Left ventricle myocardium inferior (tissue), 1 donor: ENCODE results near the gene CCL8. TPM values are rescaled to one million over a fixed set of nuclear protein-coding genes. Genes with fewer than 3 reads are reported as not detected.

Experiments used
- DNase-seq: peaks from one replicate; pipeline ENCODE4 v3.0.0-alpha.2; 2020
- H3K27ac ChIP-seq: fragments of 200-600 bp; replicated peaks from 2 replicates; pipeline ENCODE4 v1.8.0; 2021
- H3K27me3 ChIP-seq: fragments of 200-600 bp; 2 replicates; pipeline ENCODE4 v1.8.0; 2021; ENCODE audit warnings: low read depth
- H3K36me3 ChIP-seq: fragments of 200-600 bp; 2 replicates; pipeline ENCODE4 v1.8.0; 2021
- H3K4me1 ChIP-seq: fragments of 200-600 bp; 2 replicates; pipeline ENCODE4 v1.8.0; 2021
- H3K4me3 ChIP-seq: fragments of 200-600 bp; 2 replicates; pipeline ENCODE4 v1.8.0; 2021; ENCODE audit warnings: mild to moderate bottlenecking, moderate library complexity
- H3K9me3 ChIP-seq: fragments of 200-600 bp; replicated peaks from 2 replicates; pipeline ENCODE4 v1.8.0; 2021
- intact Hi-C: fragments of 100-400 bp; cut with micrococcal nuclease; formaldehyde crosslinking; loops from one replicate; pipeline ENCODE4 v1.11.0; 2022
- total RNA-seq: library from RNA; stranded (reverse); fragmentation: NEBNext Ultra II Directional; extraction: Animal tissue kit (Norgen Biotek cat#: 25700); gene quantifications from one replicate; pipeline ENCODE4 v1.2.1, GENCODE V29; 2021
- TF ChIP-seq, protein P1 (sequence below): fragments of 200-600 bp; IDR thresholded peaks from 2 replicates; pipeline ENCODE4 v1.8.0; 2021; ENCODE audit warnings: antibody characterized with exemption, mild to moderate bottlenecking, borderline replicate concordance
- donor health status: DM: no; HTN: yes; CAD: no; lungs with severe emphysema.

The CCL8 gene
- total RNA-seq, 1 donor from 2014 or later, result 0.41 TPM

DNA sequence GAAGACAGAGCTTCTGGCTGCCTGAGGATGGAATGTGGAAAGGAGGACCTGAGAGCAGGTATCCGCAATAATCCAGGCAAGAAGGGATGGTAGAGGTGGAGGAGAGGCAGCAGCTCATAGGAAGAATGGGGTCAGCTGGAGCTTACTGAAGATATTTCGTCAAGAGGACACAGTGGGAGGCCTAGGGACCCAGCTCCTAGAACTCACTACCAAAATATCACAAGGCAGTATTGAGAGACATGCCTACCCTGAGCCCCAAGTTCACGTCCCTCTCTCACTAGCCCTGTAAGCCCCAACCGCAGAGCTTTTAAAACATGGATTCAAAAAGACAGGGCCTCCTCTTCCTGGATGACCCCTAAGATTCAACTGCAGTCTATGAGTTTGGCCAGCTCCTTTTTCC is 14.2 kb upstream of the CCL8 start:
- no peak overlapping the region for H3K27ac ChIP-seq
- H3K36me3 ChIP-seq, result no peaks in the 10 kb centered on the region
- no peak overlapping the region for H3K4me3 ChIP-seq
- no peaks in the 10 kb centered on the region for H3K27me3 ChIP-seq
- peaks cover 61% of the 10 kb centered on the region for H3K4me1 ChIP-seq
- DNase-seq, result no peak
- intact Hi-C loops, result loop anchor here (5.0 to 10.0 kb wide), 2 partner anchors 60 to 103 kb away; partner anchors contain the start of gene CCL1
- TF ChIP-seq, protein P1, sequence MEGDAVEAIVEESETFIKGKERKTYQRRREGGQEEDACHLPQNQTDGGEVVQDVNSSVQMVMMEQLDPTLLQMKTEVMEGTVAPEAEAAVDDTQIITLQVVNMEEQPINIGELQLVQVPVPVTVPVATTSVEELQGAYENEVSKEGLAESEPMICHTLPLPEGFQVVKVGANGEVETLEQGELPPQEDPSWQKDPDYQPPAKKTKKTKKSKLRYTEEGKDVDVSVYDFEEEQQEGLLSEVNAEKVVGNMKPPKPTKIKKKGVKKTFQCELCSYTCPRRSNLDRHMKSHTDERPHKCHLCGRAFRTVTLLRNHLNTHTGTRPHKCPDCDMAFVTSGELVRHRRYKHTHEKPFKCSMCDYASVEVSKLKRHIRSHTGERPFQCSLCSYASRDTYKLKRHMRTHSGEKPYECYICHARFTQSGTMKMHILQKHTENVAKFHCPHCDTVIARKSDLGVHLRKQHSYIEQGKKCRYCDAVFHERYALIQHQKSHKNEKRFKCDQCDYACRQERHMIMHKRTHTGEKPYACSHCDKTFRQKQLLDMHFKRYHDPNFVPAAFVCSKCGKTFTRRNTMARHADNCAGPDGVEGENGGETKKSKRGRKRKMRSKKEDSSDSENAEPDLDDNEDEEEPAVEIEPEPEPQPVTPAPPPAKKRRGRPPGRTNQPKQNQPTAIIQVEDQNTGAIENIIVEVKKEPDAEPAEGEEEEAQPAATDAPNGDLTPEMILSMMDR, result no peak
- H3K9me3 ChIP-seq, result no peaks in the 10 kb centered on the region

GRCh38 chr17:34305606-34306005 is 13.6 kb upstream of the CCL8 start:
- no peaks in the 10 kb centered on the region for H3K36me3 ChIP-seq
- intact Hi-C loops, result loop anchor here (5.0 to 10.0 kb wide), 2 partner anchors 59 to 103 kb away; partner anchors contain the start of gene CCL1
- no peaks in the 10 kb centered on the region for H3K9me3 ChIP-seq
- DNase-seq, result no peak
- H3K27me3 ChIP-seq, result no peaks in the 10 kb centered on the region
- H3K27ac ChIP-seq, result no peak overlapping the region
- H3K4me3 ChIP-seq, result no peak overlapping the region
- TF ChIP-seq, protein P1, result no peak
- H3K4me1 ChIP-seq, result peaks cover 55% of the 10 kb centered on the region

DNA sequence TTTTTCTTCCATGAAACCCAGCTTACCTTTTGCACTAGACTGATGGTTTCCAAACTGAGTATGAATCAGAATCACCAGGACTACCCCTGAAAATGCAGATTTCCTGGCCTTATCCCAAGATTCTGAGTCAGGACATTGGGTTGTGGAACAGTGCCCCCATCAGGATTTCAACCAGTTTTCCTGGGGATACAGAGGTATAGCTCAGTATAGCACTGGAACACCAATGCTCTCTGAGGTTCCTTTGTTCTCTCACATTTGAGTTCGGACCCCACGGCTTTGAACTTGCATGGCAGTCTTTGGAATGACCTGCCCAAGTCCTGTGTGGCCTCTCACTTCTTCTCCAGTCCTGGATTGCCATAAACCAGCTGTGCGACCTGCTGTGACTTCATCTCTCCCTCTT is 12.8 kb upstream of the CCL8 start:
- peaks cover 47% of the 10 kb centered on the region for H3K4me1 ChIP-seq

DNA sequence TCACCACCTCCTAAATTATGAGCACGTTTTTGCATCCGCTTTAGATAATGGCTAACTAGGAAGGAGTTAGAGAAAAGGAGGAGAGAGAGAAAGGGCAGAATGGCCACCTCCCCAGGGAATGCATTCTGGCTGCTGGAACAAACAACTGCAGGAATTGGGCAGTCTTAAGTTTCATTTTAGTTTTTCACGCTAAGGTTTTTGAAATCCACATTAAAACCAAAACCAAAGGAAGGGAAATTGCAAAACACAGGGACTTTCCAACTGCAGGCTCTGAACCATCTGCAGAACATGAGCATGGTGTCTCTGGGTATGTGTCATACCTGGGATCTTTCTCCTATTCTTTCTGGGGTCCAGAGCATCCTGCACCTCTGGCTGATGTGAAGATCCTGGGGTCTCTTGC is 12.1 kb upstream of the CCL8 start:
- TF ChIP-seq, protein P1, result no peak
- H3K9me3 ChIP-seq, result no peaks in the 10 kb centered on the region
- peak; percentile 46 for DNase-seq
- H3K27ac ChIP-seq, result peak overlapping the region; percentile 68
- no peaks in the 10 kb centered on the region for H3K27me3 ChIP-seq
- intact Hi-C loops, result loop anchor here (5.0 to 10.0 kb wide), 2 partner anchors 58 to 105 kb away; partner anchors contain the start of gene CCL1
- peaks cover 40% of the 10 kb centered on the region for H3K4me1 ChIP-seq
- H3K36me3 ChIP-seq, result no peaks in the 10 kb centered on the region
- H3K4me3 ChIP-seq, result no peak overlapping the region

More for the DNA sequence above, 12.8 kb upstream of the CCL8 start:
- no peak for DNase-seq
- Histone ChIP-seq H3K36me3 (no peaks in the 10 kb centered on the region), H3K9me3 (no peaks in the 10 kb centered on the region), H3K4me3 (no peak overlapping the region), H3K27me3 (no peaks in the 10 kb centered on the region), H3K27ac (peak overlapping the region; percentile 68)
- intact Hi-C loops, result loop anchor here (5.0 to 10.0 kb wide), 2 partner anchors 58 to 104 kb away; partner anchors contain the start of gene CCL1
- TF ChIP-seq, protein P1, result peak; percentile 70

DNA sequence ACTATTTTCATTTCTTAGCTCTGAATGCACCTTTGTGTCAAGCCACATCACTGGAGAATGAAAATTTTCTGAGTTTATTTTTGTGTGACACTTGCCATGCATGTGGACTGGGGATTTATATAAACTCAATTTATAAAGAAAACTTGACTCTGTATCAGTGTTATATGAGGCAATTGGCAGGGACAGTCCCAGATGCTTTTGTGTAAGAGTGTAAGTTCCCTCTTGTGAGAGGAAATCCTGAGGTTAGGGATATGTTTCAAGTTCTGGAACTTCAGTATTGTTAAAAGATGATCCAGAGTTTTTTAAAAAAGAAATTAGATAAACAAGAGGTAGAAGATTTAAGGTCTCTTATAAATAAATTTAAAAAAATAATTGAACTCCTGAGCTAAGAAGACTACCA is 10.9 kb upstream of the CCL8 start:
- intact Hi-C loops, result loop anchor here (5.0 to 10.0 kb wide), 2 partner anchors 56 to 106 kb away; partner anchors contain the start of gene CCL1
- Histone ChIP-seq H3K36me3 (no peaks in the 10 kb centered on the region), H3K27ac (no peak overlapping the region), H3K9me3 (no peaks in the 10 kb centered on the region), H3K4me1 (peaks cover 48% of the 10 kb centered on the region), H3K4me3 (no peak overlapping the region), H3K27me3 (no peaks in the 10 kb centered on the region)
- TF ChIP-seq, protein P1, result no peak
- no peak for DNase-seq
